PC-9 (cell line): Measurements from ENCODE around the gene POLG.

ENCODE experiments used
- EZH2 ChIP-seq: fragments of 200-600 bp; sonication (generic); IDR thresholded peaks from 2 replicates; pipeline ENCODE4 v1.8.0; 2017; ENCODE audit warnings: antibody characterized with exemption, low read depth
- TF ChIP-seq, protein P1 (sequence below): fragments of 200-600 bp; sonication (generic); conservative IDR thresholded peaks from 2 replicates; pipeline ENCODE4 v1.6.1; 2017; ENCODE audit warnings: mixed run types, antibody characterized with exemption, mild to moderate bottlenecking, moderate library complexity

DNA sequence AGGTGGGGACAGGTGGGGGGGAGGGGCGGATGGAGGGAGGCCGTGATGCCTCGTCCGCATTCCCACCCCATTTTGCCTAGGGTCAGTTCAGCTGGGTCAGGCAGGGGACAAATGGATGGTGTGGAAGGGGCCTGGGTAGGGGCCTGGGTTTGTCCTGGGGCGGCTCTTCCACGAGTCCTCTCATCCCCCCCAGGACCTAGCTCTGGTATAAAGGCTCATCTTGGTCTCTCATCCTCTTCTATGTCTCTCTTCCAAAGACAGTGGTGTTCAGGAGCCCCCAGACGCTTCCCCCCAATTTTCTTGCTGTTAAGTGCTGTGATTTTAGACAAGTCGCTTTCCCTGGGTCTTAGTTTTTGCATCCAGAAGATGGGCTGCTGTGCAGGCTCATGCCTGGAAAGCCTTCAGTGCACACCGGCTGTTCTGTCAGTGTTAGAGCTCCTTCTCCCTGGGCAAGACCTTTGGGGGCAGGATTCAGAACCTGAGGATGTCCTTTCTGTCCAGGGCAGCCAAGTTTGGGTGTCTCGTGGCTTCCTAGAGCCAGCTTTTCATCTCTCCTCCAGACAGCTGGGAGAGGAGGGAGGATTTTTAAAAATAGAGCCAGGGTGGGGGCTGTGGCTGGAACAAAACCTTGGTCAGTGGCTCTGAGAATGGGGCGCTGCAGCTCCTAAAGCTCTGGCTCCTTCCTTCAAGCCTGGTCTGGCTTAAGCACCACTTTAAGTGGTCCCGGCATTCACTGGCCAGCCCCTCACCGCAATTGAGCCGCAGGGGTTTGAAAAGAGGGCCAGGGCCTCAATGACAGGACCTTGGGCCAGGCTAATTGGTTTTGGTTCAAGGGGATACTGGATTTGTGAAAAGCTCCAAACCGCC lies 37.7 kb upstream of the POLG start:
- TF ChIP-seq, protein P1, sequence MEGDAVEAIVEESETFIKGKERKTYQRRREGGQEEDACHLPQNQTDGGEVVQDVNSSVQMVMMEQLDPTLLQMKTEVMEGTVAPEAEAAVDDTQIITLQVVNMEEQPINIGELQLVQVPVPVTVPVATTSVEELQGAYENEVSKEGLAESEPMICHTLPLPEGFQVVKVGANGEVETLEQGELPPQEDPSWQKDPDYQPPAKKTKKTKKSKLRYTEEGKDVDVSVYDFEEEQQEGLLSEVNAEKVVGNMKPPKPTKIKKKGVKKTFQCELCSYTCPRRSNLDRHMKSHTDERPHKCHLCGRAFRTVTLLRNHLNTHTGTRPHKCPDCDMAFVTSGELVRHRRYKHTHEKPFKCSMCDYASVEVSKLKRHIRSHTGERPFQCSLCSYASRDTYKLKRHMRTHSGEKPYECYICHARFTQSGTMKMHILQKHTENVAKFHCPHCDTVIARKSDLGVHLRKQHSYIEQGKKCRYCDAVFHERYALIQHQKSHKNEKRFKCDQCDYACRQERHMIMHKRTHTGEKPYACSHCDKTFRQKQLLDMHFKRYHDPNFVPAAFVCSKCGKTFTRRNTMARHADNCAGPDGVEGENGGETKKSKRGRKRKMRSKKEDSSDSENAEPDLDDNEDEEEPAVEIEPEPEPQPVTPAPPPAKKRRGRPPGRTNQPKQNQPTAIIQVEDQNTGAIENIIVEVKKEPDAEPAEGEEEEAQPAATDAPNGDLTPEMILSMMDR = no peak
- no peak for TF ChIP-seq EZH2
